ENCODE data around the gene SCUBE1. TPM values are rescaled to one million over a fixed set of nuclear protein-coding genes. Genes with fewer than 3 reads are reported as not detected.

Gene SCUBE1
- total RNA-seq, 1 donor from 2014 or later, result 21.2 TPM

DNA sequence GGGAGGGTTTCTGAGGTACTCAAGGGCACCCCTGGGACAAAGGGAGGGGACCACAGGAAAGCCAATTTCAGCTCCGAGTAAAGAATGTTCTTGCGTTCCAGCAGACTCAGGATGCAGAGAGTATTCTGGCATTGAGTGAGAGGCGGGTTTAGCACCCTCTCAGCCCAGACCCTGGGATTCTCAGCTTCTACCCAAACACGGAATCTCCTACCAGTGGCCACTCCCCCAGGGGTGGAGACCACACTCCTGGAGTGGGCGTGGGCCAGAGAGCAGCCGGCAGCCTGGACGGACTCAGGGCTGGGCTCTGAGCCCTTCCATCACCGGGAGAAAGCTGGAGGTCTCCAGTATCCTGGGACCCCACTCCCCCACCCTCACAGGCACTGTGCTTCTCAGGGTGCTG is 130.1 kb downstream of the SCUBE1 start:
- no peak for DNase-seq

GRCh38 chr22:43212434-43212952 is 130.7 kb downstream of the SCUBE1 start:
- DNase-seq, result no peak

GRCh38 chr22:43211941-43212433 is 131.2 kb downstream of the SCUBE1 start:
- no peak for DNase-seq

- no peak for DNase-seq
Observed at GRCh38 chr22:43210631-43211515, 132.3 kb downstream of the SCUBE1 start.

DNA sequence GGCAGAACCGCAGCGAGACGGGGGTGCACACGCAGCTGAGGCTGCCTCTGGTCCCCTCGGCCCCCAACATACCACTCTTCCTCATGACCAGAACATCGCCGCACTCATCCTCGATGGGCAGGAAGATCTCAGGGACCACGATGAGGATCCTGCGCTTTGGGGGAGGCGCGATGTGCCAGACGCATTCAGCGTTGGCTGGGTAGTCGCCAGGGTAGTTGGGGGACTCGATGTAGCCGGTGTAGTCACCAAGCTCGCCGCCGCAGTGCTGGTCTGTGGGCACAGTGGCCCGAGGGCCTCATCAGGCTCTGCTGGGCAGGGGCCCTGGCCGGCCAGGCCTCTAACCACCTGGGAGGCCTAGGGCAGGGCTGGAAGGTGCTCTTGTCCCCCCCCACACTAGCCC is 133.2 kb downstream of the SCUBE1 start:
- DNase-seq, result no peak

DNA sequence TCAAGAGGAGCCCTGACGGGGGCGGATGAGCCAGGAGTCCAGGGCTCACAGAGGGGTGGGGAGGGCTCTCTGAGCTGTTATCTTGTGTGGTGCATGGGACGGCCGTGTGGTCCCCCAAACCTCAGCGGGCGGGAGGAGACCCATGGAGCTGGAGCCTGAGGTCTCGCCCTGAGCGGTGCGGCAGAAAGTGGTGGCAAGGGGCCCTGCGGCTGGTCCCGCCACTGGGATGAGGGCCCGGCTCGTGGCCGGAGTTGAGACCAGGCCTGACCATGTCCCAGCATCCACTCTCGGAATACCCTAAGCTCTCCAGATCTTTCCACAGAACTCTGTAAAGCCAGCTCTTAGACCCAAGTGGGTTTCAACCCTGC is 133.7 kb downstream of the SCUBE1 start:
- no peak for DNase-seq

GRCh38 chr22:43208703-43209522 is 134.3 kb downstream of the SCUBE1 start:
- DNase-seq, result no peak

- DNase-seq, result no peak
Observed at GRCh38 chr22:43207849-43208702, 135.1 kb downstream of the SCUBE1 start.

DNA sequence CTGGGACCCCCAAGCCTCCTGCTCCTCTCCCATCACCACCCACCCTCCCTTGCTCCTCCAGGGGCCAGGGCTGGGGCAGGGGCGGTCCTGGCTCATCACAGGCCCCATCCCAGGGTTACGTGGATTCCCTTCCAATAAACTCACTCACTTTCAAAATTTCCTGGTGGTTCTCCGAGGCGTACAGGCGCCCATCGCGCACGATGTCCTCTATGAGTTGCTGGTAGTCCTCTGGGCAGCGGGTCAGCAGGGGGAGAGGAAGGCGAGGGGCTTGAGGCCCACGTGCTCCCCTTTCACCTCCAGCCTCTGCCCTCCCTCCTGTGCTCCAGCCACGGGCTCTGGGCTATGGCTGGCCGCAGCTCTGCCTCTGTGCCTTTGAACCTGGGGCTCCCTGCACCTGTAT is 135.8 kb downstream of the SCUBE1 start:
- DNase-seq, result no peak

GRCh38 chr22:43206509-43207161 is 136.5 kb downstream of the SCUBE1 start:
- DNase-seq, result no peak

DNA sequence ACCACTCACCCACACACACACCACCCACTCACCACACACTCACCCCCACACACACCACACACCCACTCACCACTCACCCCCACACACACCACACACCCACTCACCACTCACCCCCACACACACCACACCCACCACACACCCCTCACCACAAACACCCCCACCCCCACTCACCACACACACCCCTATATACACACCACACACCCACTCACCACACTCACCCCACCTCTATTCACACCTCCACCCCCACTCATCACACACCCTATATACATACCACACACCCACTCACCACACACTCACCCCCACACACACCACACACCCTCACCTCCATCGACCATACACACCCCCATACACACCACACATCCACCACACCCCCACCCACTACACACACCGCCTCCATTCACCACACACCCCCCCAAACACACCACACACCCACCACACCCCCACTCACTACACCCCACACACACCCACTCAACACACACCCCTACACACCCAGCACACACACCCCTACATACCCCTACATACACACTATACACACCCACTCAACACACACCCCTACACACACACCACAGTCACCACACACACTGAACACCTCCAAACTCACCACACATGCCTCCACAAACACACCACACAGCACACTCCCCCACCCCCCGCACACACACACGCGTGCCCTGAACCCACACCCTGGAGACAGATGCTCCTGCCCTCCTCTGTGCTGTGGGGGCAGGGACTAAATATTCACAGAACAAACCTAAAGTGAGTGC is 137.2 kb downstream of the SCUBE1 start:
- DNase-seq, result no peak

DNA sequence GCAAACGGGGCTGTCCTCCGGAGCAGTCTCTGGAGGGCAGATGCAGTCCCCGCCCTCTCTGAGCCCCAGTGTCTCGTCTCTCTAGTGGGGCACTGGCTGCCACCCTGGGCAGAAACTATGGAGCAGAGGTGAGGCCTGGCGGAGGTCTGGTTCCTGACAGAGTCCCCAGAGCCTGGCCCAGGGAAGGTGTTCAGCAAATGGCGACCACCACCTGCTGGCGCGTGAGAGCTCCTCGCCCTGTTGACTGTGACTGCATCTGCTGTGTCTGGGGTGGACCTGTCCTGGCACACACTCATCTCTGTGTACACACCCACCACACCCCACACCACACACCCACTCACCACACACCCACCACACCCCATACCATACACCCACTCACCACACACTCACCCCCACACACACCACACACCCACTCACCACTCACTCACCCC is 137.9 kb downstream of the SCUBE1 start:
- no peak for DNase-seq

- DNase-seq, result no peak
Observed at GRCh38 chr22:43203471-43203981, 139.6 kb downstream of the SCUBE1 start.

DNA sequence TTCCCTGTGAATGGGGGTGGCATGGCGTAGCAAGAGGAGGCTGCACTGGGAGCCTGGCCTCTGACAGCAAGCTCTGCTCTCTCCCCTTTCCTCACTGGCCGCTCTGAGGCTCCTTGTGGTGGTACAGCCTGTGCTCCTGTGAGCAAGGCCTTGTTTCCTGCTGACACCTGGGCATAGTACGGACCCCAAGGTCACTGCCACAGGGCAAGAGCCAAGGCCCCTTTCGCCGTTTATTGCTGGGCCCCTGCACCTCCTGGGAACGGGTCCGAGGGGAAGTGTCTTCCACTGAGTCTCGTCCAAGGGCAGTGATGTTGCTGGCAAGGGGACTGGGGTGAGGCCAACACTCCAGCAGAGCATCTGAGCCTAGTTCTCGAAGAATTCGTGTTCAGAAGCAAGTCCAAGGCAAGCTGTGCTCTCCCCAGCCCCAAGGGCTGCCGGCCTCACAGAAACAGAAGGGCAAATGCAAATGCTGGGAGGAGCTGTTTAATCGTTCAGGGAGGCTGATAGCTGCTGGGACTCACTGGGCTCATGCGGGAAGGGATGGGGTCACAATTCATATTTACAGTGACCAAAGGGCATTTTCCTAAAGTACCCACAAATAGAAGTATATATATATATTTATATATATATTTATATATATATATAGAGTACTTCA is 140.3 kb downstream of the SCUBE1 start:
- DNase-seq, result no peak

DNA sequence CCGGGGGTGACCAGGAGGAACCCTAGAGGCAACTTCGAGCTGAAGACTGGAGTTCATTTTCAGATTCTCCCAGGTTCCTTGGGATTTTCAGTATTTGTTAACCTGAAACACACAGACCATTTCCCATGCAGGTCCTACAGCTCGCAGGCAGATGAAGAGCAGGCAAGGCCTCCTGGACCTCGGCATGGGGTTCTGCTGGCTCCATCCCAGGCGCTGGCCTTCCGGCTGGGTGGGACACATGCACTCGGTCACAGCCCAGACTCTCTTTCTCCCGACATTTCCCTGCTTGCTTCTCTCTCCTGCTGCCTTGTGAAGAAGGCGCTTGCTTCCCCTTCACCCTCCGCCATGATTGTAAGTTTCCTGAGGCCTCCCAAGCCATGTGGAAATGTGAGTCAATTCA is 140.8 kb downstream of the SCUBE1 start:
- no peak for DNase-seq

- DNase-seq, result no peak
Observed at GRCh38 chr22:43201486-43202219, 141.5 kb downstream of the SCUBE1 start.

GRCh38 chr22:43200555-43200954 is 142.6 kb downstream of the SCUBE1 start:
- no peak for DNase-seq

DNA sequence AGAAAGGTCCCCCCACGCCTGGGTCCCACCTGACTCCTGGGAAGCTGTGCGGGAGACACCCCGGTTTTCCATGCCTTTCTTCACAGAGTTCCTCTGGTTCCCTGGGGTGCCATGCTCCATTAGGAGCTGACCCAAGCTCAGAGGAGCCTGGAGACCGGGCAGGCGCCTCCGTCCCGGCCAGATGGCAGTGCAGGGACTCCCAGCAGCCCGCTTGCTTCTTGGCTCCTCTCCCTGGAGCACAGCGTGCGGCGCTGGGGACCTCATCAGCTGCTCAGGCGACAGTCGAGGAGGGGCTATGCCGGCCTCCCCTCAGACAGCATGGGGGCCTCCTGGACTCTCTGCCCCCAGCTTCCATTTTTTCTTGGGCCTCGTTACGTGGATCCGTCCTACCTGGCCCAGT is 143.1 kb downstream of the SCUBE1 start:
- no peak for DNase-seq

- DNase-seq, result no peak
Observed at GRCh38 chr22:43199541-43199940, 143.6 kb downstream of the SCUBE1 start.
